Measurements from ENCODE around the gene PIBF1. TPM values are rescaled to one million over a fixed set of nuclear protein-coding genes. Genes with fewer than 3 reads are reported as not detected.
"Not testable (repeated sequence)": the region's sequence is repeated elsewhere in the genome, so short reads cannot be mapped to it uniquely, and the experiment has no call there.

Gene PIBF1
- total RNA-seq (74.2 TPM), polyA plus RNA-seq (12.9 TPM)

DNA sequence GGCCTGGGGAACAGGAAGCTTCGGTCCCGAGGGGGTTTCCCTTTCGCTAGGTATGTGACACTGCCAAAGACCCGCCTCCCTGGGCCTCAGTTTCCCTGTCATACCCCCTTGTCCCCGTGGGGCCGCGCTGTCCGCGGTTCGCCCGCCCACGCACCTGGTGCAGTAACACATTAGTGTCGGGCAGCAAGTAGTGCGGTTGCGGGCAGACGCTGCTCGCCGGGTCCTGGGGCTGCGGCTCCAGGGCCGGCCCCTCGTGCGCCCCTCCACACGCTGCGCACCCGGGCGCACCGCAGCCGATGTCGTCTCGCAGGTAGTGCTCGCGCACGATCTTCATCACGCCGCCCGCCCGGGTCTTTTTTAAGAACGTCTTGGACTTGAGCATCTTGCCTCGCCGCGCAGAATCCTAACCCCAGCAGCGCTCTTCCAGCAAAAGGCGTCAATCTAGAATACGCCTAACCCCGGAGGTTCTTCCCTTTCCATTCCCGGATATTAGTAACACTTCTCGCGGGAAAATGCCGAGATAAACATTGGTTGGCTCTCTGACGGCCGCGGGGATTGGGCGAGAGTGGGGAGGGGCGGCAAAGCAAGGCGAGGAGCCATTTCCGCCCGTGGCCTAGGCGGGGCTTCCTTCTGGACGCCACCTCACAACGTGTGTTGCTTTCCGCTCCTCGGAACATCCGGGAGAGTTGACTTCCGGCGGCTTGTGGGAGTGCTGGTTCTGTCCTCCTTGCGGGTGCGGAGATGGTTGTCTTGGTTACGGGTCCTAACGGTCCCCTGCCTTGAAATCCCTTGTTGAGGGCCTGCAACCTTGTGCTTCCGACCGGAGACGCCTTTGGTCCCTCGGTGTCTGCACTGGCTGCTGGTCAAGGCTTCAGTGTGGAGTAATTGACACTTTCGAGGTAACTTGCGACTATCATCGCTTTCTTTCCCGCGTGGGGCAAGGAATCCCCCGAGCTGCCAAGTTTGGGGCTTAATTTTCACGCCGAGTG is at the start of gene PIBF1, which contains the start of gene DIS3:
PIBF1 (plus strand) TSS at position 683 of the 989 bp plus-strand sequence. CDS start 1,337 bp downstream, outside the sequence.
DIS3 (minus strand) TSS at position 450 of the 989 bp plus-strand sequence; CDS start at position 382, 68 bp downstream.
- peak; percentile 97 for DNase-seq (ENCODE audit: extremely low spot score)
- under 1% methylated on average over 81 of the region's 81 CpGs for WGBS
- H3K4me1 ChIP-seq (ENCODE audit: insufficient read depth) = no peaks in the 10 kb centered on the region

DNA sequence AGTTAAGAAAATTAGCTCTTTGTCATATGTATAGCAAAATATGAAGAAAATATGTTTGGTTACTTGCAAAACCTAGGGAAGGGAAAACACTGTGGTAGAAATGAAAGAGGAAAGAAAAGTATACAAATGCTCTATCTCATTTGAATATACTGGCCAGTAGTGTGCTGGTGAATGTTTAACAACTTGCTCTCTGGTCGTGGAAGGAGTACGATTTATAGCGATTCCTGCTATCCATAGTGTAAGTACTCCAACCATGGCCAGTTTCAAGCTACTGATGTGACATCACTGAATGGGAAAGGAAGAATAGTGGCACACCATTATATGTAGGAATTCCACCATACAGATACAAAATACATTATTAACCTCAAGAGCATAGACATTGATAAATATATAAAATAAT is 44.9 kb upstream of the PIBF1 start:
- no peaks in the 10 kb centered on the region for H3K4me1 ChIP-seq (ENCODE audit: insufficient read depth)
- H3K27ac ChIP-seq (ENCODE audit: low read depth) = no peak overlapping the region
- DNase-seq (ENCODE audit: extremely low spot score) = no peak
- H3K36me3 ChIP-seq (ENCODE audit: insufficient read depth) = no peaks in the 10 kb centered on the region
- H3K4me3 ChIP-seq (ENCODE audit: low read depth, low read length) = no peak overlapping the region
- 86% methylated on average over 3 of the region's 3 CpGs for WGBS

More for the DNA sequence above, at the start of gene PIBF1, which contains the start of gene DIS3:
- no peaks in the 10 kb centered on the region for H3K36me3 ChIP-seq (ENCODE audit: insufficient read depth)
- H3K27ac ChIP-seq (ENCODE audit: low read depth) = peak within 1 kb of the TSS; percentile 40
- H3K4me3 ChIP-seq (ENCODE audit: low read depth, low read length) = peak within 1 kb of the TSS; percentile 87

DNA sequence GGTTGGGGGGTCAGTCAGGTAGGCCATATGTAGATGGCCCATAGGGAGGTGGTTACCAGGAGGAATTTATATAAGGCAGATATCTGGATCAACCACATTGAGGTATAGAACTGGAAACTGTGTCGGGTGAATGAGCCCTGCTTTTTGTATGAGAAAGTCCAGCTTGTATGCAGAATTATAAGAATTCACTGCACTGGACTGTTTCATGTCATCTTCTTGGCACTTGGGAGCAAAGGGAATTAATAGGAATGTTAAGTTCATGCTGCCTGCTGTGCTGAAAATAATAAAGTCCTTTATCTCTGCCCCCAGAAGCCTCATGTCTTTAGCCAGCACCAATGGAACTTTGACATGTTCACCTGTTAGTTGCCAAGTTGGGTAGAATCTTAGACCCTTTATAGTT is 41.9 kb upstream of the PIBF1 start:
- 40% methylated on average over 1 of the region's 1 CpG for WGBS
- no peak overlapping the region for H3K4me3 ChIP-seq (ENCODE audit: low read depth, low read length)
- no peaks in the 10 kb centered on the region for H3K36me3 ChIP-seq (ENCODE audit: insufficient read depth)
- DNase-seq (ENCODE audit: extremely low spot score) = no peak
- H3K4me1 ChIP-seq (ENCODE audit: insufficient read depth) = no peaks in the 10 kb centered on the region
- no peak overlapping the region for H3K27ac ChIP-seq (ENCODE audit: low read depth)

GRCh38 chr13:72745260-72745659 is 36.7 kb upstream of the PIBF1 start:
- WGBS = 82% methylated on average over 1 of the region's 1 CpG
- no peak for DNase-seq (ENCODE audit: extremely low spot score)

DNA sequence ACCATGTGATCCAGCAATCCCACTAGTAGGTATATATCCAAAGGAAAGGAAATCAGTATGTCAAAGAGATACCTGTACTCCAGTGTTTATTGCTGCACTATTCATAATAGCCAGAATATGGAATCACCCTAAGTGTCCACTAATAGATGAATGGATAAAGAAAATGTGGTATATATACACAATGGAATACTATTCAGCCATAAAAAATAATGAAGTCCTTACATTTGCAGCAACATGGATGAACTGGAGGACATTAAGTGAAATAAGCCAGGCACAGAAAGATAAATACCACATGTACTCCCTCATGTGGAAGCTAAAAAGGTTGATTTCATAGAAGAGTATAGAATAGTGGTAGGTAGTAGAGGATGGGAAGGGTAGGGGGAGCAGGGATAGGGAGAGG is 30.7 kb upstream of the PIBF1 start:
- Histone ChIP-seq H3K27ac (ENCODE audit: low read depth) (no peak overlapping the region), H3K36me3 (ENCODE audit: insufficient read depth) (peaks cover 4% of the 10 kb centered on the region), H3K4me3 (ENCODE audit: low read depth, low read length) (no peak overlapping the region), H3K4me1 (ENCODE audit: insufficient read depth) (no peaks in the 10 kb centered on the region)
- DNase-seq (ENCODE audit: extremely low spot score) = no peak

More at GRCh38 chr13:72745260-72745659, 36.7 kb upstream of the PIBF1 start:
- Histone ChIP-seq H3K27ac (ENCODE audit: low read depth) (no peak overlapping the region), H3K36me3 (ENCODE audit: insufficient read depth) (no peaks in the 10 kb centered on the region), H3K4me3 (ENCODE audit: low read depth, low read length) (no peak overlapping the region), H3K4me1 (ENCODE audit: insufficient read depth) (no peaks in the 10 kb centered on the region)

GRCh38 chr13:72754111-72754510 is 27.8 kb upstream of the PIBF1 start:
- DNase-seq (ENCODE audit: extremely low spot score) = no peak
- Histone ChIP-seq H3K4me1 (ENCODE audit: insufficient read depth) (no peaks in the 10 kb centered on the region), H3K4me3 (ENCODE audit: low read depth, low read length) (no peak overlapping the region), H3K27ac (ENCODE audit: low read depth) (no peak overlapping the region), H3K36me3 (ENCODE audit: insufficient read depth) (peaks cover 5% of the 10 kb centered on the region)
- WGBS = 83% methylated on average over 6 of the region's 6 CpGs

DNA sequence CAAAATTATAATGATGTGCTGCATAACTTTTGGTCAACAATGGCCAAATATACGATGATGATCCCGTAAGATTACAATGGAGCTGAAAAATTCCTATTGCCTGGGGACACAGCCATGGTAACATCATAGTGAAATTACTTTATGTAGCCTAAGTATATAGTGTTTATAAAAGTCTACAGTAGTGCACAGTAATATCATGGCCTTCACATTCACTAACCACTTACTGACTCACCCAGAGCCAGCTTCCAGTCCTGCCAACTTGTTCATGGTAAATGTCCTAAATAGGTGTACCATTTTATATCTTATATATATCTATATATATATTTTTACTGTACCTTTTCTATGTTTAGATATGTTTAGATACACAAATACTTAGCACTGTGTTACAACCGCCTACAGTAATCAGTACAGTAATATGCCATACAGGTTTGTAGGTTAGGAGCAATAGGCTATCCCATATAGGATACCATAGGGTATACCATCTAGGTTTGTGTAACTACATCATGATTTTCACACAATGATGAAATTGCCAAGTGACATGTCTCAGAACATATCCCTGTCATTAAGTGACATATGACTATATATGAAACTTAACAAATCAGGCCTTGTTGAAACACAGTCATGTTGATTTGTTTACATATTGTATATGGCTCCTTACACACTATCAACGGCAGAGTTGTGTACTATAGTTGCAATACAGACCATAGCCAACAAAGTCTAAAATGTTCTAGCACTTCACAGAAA is 24.0 kb upstream of the PIBF1 start:
- no peak for DNase-seq (ENCODE audit: extremely low spot score)
- WGBS = 71% methylated on average over 4 of the region's 4 CpGs
- H3K4me1 ChIP-seq (ENCODE audit: insufficient read depth) = no peaks in the 10 kb centered on the region
- no peak overlapping the region for H3K27ac ChIP-seq (ENCODE audit: low read depth)
- H3K36me3 ChIP-seq (ENCODE audit: insufficient read depth) = peaks cover 9% of the 10 kb centered on the region
- H3K4me3 ChIP-seq (ENCODE audit: low read depth, low read length) = no peak overlapping the region

- peaks cover 9% of the 10 kb centered on the region for H3K36me3 ChIP-seq (ENCODE audit: insufficient read depth)
- DNase-seq (ENCODE audit: extremely low spot score) = no peak
- H3K4me1 ChIP-seq (ENCODE audit: insufficient read depth) = no peaks in the 10 kb centered on the region
- H3K4me3 ChIP-seq (ENCODE audit: low read depth, low read length) = no peak overlapping the region
- 93% methylated on average over 3 of the region's 3 CpGs for WGBS
- H3K27ac ChIP-seq (ENCODE audit: low read depth) = no peak overlapping the region
These were observed 21.7 kb upstream of the PIBF1 start for GRCh38 chr13:72760189-72760588.

DNA sequence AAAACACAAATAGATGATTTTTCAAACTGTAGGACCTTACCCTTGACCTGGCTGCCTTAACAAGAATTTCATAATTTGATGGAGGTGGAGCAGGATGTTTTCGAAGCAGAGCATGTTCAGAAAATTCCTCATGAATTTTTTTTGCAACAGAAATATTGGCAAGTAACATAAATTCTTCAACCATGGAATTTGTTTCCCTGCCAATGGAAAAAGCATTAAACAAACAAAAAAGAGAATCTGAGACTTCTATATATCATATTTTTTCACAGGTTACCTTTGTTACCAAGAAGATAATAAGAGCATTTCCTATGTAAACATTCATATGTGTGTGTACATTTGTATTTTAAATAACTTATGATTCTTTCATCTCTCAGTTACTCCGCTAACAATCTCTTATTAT is 18.5 kb upstream of the PIBF1 start:
- no peak overlapping the region for H3K27ac ChIP-seq (ENCODE audit: low read depth)
- peaks cover 12% of the 10 kb centered on the region for H3K36me3 ChIP-seq (ENCODE audit: insufficient read depth)
- no peak for DNase-seq (ENCODE audit: extremely low spot score)
- no peaks in the 10 kb centered on the region for H3K4me1 ChIP-seq (ENCODE audit: insufficient read depth)
- WGBS = 61% methylated on average over 2 of the region's 2 CpGs
- no peak overlapping the region for H3K4me3 ChIP-seq (ENCODE audit: low read depth, low read length)

GRCh38 chr13:72774019-72774418 is 7.9 kb upstream of the PIBF1 start:
- Histone ChIP-seq H3K27ac (ENCODE audit: low read depth) (no peak overlapping the region), H3K36me3 (ENCODE audit: insufficient read depth) (peaks cover 7% of the 10 kb centered on the region), H3K4me3 (ENCODE audit: low read depth, low read length) (no peak overlapping the region), H3K4me1 (ENCODE audit: insufficient read depth) (no peaks in the 10 kb centered on the region)
- 81% methylated on average over 2 of the region's 2 CpGs for WGBS
- DNase-seq (ENCODE audit: extremely low spot score) = no peak

DNA sequence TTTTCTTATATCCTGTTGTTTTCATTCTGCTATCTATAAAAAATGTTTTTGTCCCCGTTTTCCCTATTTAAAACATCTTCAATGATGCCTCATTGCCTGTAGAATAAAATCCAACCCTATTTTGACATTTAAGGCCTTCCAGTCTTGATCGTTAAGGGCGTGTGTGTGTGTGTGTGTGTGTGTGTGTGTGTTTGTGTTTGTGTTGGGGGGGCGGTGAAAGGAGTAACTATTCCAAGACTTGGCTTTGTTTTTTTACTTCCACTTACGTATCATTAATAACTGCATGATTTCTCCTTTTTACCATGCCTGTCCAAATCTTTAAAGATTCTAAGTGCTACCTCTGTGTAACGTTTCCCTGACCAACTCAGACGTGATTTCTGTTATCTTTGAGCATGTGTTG is 784 bp downstream of the PIBF1 start:
- Histone ChIP-seq H3K4me1 (ENCODE audit: insufficient read depth) (no peaks in the 10 kb centered on the region), H3K27ac (ENCODE audit: low read depth) (no peak overlapping the region), H3K36me3 (ENCODE audit: insufficient read depth) (no peaks in the 10 kb centered on the region), H3K4me3 (ENCODE audit: low read depth, low read length) (peak overlapping the region; percentile 87)
- no peak for DNase-seq (ENCODE audit: extremely low spot score)
- WGBS = 4% methylated on average over 7 of the region's 7 CpGs

DNA sequence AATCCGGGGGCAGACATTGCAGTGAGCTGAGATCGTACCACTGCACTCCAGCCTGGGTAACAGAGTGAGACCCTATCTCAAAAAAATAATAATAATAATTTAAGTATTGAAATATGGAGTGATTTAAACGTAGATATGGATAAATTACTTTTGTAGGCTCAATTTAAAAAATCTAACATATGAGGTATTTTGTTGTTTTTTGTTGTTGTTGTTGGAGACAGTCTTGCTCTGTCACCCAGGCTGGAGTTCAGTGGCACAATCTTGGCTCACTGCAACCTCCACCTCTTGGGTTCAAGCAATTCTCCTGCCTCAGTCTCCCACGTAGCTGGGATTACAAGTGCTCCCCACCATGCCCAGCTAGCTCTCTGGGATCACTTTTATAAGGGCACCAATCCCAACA is 2.7 kb downstream of the PIBF1 start:
- H3K4me1 ChIP-seq (ENCODE audit: insufficient read depth); H3K36me3 ChIP-seq (ENCODE audit: insufficient read depth); DNase-seq (ENCODE audit: extremely low spot score); H3K27ac ChIP-seq (ENCODE audit: low read depth); H3K4me3 ChIP-seq (ENCODE audit: low read depth, low read length): not testable (repeated sequence)
- 94% methylated on average over 4 of the region's 4 CpGs for WGBS

DNA sequence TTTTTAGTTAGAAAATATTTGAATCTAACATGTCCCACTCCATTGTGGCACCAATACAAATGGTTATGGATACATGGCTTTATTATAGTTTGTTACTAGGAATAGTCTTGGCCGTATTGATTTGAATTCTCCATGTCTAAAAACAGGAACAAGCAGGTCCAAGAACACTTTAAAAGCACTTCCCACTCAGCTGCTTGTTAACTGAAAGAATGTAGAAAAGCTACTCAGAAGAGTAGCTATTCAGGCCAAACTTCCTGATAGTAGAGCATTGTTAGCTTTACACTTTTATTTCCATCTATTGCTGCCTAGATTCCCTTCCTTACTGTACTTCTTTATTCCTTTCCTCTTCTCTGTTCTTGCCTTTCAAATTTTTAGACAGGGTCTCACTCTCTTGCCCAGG is 6.9 kb downstream of the PIBF1 start:
- WGBS = 78% methylated on average over 1 of the region's 1 CpG
- no peak overlapping the region for H3K4me3 ChIP-seq (ENCODE audit: low read depth, low read length)
- H3K36me3 ChIP-seq (ENCODE audit: insufficient read depth) = peaks cover 3% of the 10 kb centered on the region
- no peak overlapping the region for H3K27ac ChIP-seq (ENCODE audit: low read depth)
- peaks cover 1% of the 10 kb centered on the region for H3K4me1 ChIP-seq (ENCODE audit: insufficient read depth)
- no peak for DNase-seq (ENCODE audit: extremely low spot score)
